Suprapubic skin (tissue), 4 donors: ENCODE data around the gene NT5DC3. TPM values are rescaled to one million over a fixed set of nuclear protein-coding genes. Genes with fewer than 3 reads are reported as not detected.

Source experiments
- DNase-seq, 2 donors: peaks; one replicate each; pipeline ENCODE4 v3.0.0-alpha.2; 2019; ENCODE audit warnings: low spot score in 2 of 2
- H3K27ac ChIP-seq: fragments of 200-600 bp; sonication (generic); one replicate; pipeline ENCODE4 v1.5.1; 2019
- H3K27me3 ChIP-seq: fragments of 200-600 bp; sonication (generic); one replicate; pipeline ENCODE4 v1.5.1; 2019
- H3K36me3 ChIP-seq: fragments of 200-600 bp; sonication (generic); one replicate; pipeline ENCODE4 v1.5.1; 2019
- H3K4me1 ChIP-seq: fragments of 200-600 bp; sonication (generic); one replicate; pipeline ENCODE4 v1.5.1; 2019
- H3K4me3 ChIP-seq: fragments of 200-600 bp; sonication (generic); one replicate; pipeline ENCODE4 v1.5.1; 2019; ENCODE audit warnings: mild to moderate bottlenecking
- H3K9me3 ChIP-seq: fragments of 200-600 bp; sonication (generic); one replicate; pipeline ENCODE4 v1.5.1; 2019
- EP300 ChIP-seq: sonication (generic); formaldehyde crosslinking; IDR thresholded peaks from one replicate; pipeline ENCODE4 v1.6.1; 2017; ENCODE audit warnings: antibody characterized with exemption
- POLR2A ChIP-seq, 2 donors: fragments of 450-650 bp; IDR thresholded peaks; one replicate each; pipeline ENCODE4 v1.6.1; 2017; ENCODE audit warnings: antibody characterized with exemption in 2 of 2, mild to moderate bottlenecking in 2 of 2, moderate library complexity in 2 of 2
- POLR2AphosphoS5 ChIP-seq, 3 donors: sonication (generic); formaldehyde crosslinking; IDR thresholded peaks; one replicate each; pipeline ENCODE4 v1.6.1; 2017; ENCODE audit warnings: antibody characterized with exemption in 3 of 3
- WGBS: methylation state at CpG from one replicate; pipeline ENCODE4 v1.1.5; 2018; 5-methylcytosine and 5-hydroxymethylcytosine counted together
- total RNA-seq, 4 donors: library from RNA; depleted of rRNA; stranded (reverse); fragments of >200 nt; gene quantifications; one replicate each; pipeline ENCODE4 v1.1.0, GENCODE V29; 2016
- TF ChIP-seq, protein P1 (sequence below), 2 donors: fragments of 200-600 bp in 1 of 2; fragments of 450-650 bp in 1 of 2; sonication (generic) in 1 of 2; IDR thresholded peaks; one replicate each; pipeline ENCODE4 v1.5.1; 2016 to 2019; ENCODE audit warnings: antibody characterized with exemption in 2 of 2, mild to moderate bottlenecking in 1 of 2, moderate library complexity in 1 of 2

The NT5DC3 gene
- total RNA-seq, 4 donors from 2014 or later = 4.2 to 6.5 (median 5.0) TPM

DNA sequence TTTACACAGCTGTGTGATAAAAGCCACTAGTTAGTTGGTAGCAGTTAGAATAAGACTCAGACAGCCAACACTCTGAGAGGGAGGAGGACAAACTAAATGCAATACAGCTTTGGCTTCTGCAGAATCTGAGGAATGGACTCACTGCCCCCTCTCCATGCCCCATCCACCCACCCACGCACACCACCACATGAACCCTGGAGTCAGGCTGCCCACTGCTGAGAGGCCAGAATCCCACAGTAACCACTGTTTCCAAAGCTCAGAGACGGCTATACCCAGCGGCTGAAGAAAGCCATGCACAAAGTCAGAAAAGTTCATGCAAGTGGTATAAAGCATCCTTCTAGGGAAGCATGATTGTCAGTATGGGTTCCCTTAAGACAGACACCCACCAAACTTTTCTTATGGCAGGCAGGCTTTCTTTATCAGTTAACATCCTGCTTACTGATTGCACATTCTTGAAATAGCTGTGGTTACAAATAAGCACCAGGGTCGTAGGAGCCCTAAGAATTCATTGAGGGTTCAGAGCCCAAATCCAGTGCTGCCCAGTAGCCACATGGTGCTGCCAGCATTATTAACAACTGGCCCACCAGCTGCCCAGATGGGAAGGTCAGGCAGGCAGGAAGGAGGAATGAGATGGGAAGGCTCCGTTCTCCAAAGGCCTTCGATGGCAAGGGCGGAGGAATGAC, 61.5 kb downstream of the NT5DC3 start:
- Histone ChIP-seq H3K4me3 (no peak overlapping the region), H3K36me3 (peaks cover 41% of the 10 kb centered on the region), H3K4me1 (no peaks in the 10 kb centered on the region), H3K9me3 (no peaks in the 10 kb centered on the region), H3K27ac (no peak overlapping the region), H3K27me3 (no peaks in the 10 kb centered on the region)
- TF ChIP-seq EP300 = no peak
- TF ChIP-seq, protein P1, sequence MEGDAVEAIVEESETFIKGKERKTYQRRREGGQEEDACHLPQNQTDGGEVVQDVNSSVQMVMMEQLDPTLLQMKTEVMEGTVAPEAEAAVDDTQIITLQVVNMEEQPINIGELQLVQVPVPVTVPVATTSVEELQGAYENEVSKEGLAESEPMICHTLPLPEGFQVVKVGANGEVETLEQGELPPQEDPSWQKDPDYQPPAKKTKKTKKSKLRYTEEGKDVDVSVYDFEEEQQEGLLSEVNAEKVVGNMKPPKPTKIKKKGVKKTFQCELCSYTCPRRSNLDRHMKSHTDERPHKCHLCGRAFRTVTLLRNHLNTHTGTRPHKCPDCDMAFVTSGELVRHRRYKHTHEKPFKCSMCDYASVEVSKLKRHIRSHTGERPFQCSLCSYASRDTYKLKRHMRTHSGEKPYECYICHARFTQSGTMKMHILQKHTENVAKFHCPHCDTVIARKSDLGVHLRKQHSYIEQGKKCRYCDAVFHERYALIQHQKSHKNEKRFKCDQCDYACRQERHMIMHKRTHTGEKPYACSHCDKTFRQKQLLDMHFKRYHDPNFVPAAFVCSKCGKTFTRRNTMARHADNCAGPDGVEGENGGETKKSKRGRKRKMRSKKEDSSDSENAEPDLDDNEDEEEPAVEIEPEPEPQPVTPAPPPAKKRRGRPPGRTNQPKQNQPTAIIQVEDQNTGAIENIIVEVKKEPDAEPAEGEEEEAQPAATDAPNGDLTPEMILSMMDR (IDR thresholded peaks at IDR 0.05) = no peak
- TF ChIP-seq POLR2A (IDR thresholded peaks at IDR 0.05) = no peak
- no peak for TF ChIP-seq POLR2AphosphoS5 (IDR thresholded peaks at IDR 0.05)
- 84% methylated on average over 7 of the region's 7 CpGs for whole genome bisulfite sequencing
- no peak for DNase-seq

DNA sequence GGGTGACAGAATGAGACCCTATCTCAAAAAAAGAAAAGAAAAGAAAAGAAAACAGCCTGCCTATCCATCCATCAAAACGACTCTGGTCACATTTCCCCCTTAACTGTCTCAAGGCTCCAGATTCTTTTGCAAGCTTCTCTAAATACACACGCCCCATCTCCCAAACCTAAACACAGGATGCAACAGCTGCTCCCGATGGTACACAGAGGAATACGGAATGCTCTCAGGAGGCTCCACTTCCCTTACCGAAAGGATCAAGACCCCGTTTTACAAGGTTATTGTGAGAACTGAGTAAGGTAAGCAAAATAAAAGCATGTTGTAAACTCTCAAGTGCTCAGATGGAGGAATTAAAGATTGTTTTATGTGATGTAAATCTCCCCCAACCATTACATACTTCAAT, 62.3 kb downstream of the NT5DC3 start:
- TF ChIP-seq EP300 (no peak), POLR2AphosphoS5 (IDR thresholded peaks at IDR 0.05) (no peak), POLR2A (IDR thresholded peaks at IDR 0.05) (no peak)
- TF ChIP-seq, protein P1 (IDR thresholded peaks at IDR 0.05) = no peak
- Histone ChIP-seq H3K27me3 (no peaks in the 10 kb centered on the region), H3K27ac (no peak overlapping the region), H3K36me3 (peaks cover 41% of the 10 kb centered on the region), H3K9me3 (no peaks in the 10 kb centered on the region), H3K4me3 (no peak overlapping the region), H3K4me1 (no peaks in the 10 kb centered on the region)
- no peak for DNase-seq
- 89% methylated on average over 6 of the region's 6 CpGs for WGBS

DNA sequence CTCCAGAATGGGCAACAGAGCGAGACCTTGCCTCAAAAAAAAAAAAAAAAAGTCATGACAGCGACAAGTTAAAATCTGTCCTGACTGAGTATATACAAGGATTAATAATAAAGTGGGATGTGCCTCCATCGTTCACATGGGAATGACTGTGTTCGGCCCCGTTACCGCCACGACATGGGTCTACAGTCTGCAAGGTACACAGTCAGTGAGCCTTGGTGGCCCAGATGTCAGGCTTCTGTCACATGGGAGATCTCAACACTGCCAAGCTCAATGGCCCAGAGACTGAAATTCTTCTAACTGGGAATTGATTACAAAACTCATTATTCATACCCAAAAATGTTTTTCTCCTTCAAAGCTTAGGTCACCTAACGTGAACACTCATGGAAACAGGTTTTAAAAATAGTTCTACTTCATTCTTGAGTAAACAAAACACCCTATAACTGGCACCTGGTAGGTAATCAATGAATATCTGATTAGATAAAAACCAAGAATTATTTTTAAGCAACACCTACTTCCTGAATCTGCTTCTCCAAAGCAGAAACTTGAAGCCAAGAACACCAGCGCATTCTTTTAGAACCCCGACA, 66.0 kb downstream of the NT5DC3 start:
- Histone ChIP-seq H3K27me3 (no peaks in the 10 kb centered on the region), H3K4me3 (no peak overlapping the region), H3K9me3 (no peaks in the 10 kb centered on the region), H3K4me1 (no peaks in the 10 kb centered on the region), H3K27ac (no peak overlapping the region), H3K36me3 (peaks cover 32% of the 10 kb centered on the region)
- TF ChIP-seq POLR2AphosphoS5 (IDR thresholded peaks at IDR 0.05) (no peak), POLR2A (IDR thresholded peaks at IDR 0.05) (no peak), EP300 (no peak)
- TF ChIP-seq, protein P1 (IDR thresholded peaks at IDR 0.05) = no peak
- no peak for DNase-seq
- WGBS = 85% methylated on average over 10 of the region's 10 CpGs

DNA sequence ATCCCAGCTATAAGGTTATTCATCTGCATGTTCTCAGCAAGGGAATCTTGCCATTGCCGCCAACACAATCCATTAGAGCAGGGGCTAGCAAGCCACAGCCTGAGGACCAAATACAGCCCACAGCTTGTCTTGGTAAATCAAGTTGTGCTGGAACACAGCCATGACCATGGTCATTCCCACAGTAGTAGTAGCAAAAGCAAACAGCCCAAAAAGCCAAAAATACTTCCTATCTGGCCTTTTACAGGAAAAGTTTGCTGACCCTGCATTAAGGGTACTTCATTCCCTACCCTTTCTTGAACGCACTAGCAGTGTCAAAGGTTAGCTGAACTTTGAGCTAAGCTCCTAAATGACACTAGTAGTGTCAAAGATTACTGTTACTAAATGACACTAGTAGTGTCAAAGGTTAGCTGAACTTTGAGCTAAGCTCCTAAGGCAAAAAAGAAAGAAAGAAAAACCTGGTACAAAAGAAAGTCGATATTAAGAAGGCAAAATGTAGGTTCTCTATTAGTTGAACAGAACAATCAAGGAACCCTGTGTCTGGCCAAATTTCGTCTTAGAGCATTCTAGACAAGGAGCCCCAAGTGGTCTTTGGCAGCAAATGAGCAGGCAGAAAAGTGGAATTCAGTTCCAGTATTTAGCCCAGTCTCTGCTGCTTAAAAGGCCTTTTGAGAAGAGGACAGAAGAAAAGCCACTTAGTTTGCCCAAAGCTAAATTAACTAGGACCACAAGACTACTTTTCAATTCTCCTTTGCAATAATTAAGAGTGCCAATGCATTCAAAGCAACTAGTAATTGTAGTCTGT, 67.7 kb downstream of the NT5DC3 start:
- Histone ChIP-seq H3K36me3 (peaks cover 18% of the 10 kb centered on the region), H3K27ac (no peak overlapping the region), H3K9me3 (no peaks in the 10 kb centered on the region), H3K4me1 (no peaks in the 10 kb centered on the region), H3K27me3 (no peaks in the 10 kb centered on the region), H3K4me3 (no peak overlapping the region)
- no peak for DNase-seq
- TF ChIP-seq, protein P1 (IDR thresholded peaks at IDR 0.05) = no peak
- TF ChIP-seq POLR2AphosphoS5 (IDR thresholded peaks at IDR 0.05) = no peak
- no peak for TF ChIP-seq POLR2A (IDR thresholded peaks at IDR 0.05)
- no peak for TF ChIP-seq EP300
- WGBS = 71% methylated on average over 4 of the region's 4 CpGs
